AG09309 (cell line): ENCODE measurements around the gene OR2V1.
"Not testable (repeated sequence)": the region's sequence is repeated elsewhere in the genome, so short reads cannot be mapped to it uniquely, and the experiment has no call there.

Source experiments
- DNase-seq: peaks from one replicate; pipeline ENCODE4 v3.0.0-alpha.2; 2010; ENCODE audit warnings: low read depth
- H3K4me3 ChIP-seq: 2 replicates; pipeline ENCODE4 v1.5.1; 2011; ENCODE audit warnings: mild to moderate bottlenecking, low read depth, low read length, moderate library complexity; ENCODE audit not compliant: control insufficient read depth
- CTCF ChIP-seq: IDR thresholded peaks from 2 replicates; pipeline ENCODE4 v1.5.1; 2011; ENCODE audit warnings: mild to moderate bottlenecking, low read depth, low read length, inconsistent platforms; ENCODE audit not compliant: insufficient read depth, control insufficient read depth; ENCODE audit errors: missing control alignments

The OR2V1 gene

GRCh38 chr5:181118369-181118768 lies 12.6 kb downstream of the OR2V1 start:
- DNase-seq, result no peak
- H3K4me3 ChIP-seq, result no peak overlapping the region
- no peak for TF ChIP-seq CTCF

- DNase-seq, result no peak
- peak overlapping the region; percentile 26 for H3K4me3 ChIP-seq
- no peak for TF ChIP-seq CTCF
These were observed 15.9 kb downstream of the OR2V1 start for GRCh38 chr5:181114844-181115778.

GRCh38 chr5:181114284-181114843 lies 16.6 kb downstream of the OR2V1 start:
- H3K4me3 ChIP-seq, result peak overlapping the region; percentile 26
- TF ChIP-seq CTCF, result no peak
- DNase-seq, result no peak

GRCh38 chr5:181113572-181113971 lies 17.4 kb downstream of the OR2V1 start:
- DNase-seq, H3K4me3 ChIP-seq: not testable (repeated sequence)

GRCh38 chr5:181112476-181112875 lies 18.5 kb downstream of the OR2V1 start:
- no peak for TF ChIP-seq CTCF
- H3K4me3 ChIP-seq, result no peak overlapping the region
- no peak for DNase-seq

- no peak for TF ChIP-seq CTCF
- DNase-seq, result no peak
These were observed 20.0 kb downstream of the OR2V1 start for GRCh38 chr5:181111010-181111409.

GRCh38 chr5:181109489-181110013 lies 21.4 kb downstream of the OR2V1 start:
- no peak overlapping the region for H3K4me3 ChIP-seq
- TF ChIP-seq CTCF, result no peak
- DNase-seq, result no peak

More at GRCh38 chr5:181111010-181111409, 20.0 kb downstream of the OR2V1 start:
- H3K4me3 ChIP-seq, result no peak overlapping the region
